Activated naive CD4-positive, alpha-beta T cell treated with anti-CD3 and anti-CD28 coated beads, Interleukin-2, amount 10 ng/mL, durations not matched to agents 7 days and 5 days (primary cell): ENCODE measurements around the gene C1orf105.

Experiments
- CTCF ChIA-PET: fragments of 350-600 bp; sonication (Branson Sonifier 250); formaldehyde crosslinking; loops from one replicate; lab custom pipeline; 2021; ENCODE audit warnings: antibody characterized with exemption; lab: Charles Lee
- DNase-seq: peaks from one replicate; pipeline ENCODE4 v3.0.0-alpha.2; 2020
- H3K27ac Mint-ChIP-seq: one replicate; pipeline ENCODE4 v1.8.0; 2021; ENCODE audit warnings: mild to moderate bottlenecking, moderate library complexity, mixed read lengths
- H3K27me3 Mint-ChIP-seq: one replicate; pipeline ENCODE4 v1.8.0; 2021; ENCODE audit warnings: mild to moderate bottlenecking, mixed read lengths
- H3K36me3 Mint-ChIP-seq: one replicate; pipeline ENCODE4 v1.8.0; 2021; ENCODE audit warnings: mixed read lengths
- H3K4me1 Mint-ChIP-seq: one replicate; pipeline ENCODE4 v1.8.0; 2021; ENCODE audit warnings: mixed read lengths
- H3K4me3 Mint-ChIP-seq: one replicate; pipeline ENCODE4 v1.8.0; 2021; ENCODE audit warnings: mild to moderate bottlenecking, moderate library complexity, mixed read lengths
- H3K9me3 Mint-ChIP-seq: one replicate; pipeline ENCODE4 v1.8.0; 2021; ENCODE audit warnings: mixed read lengths

C1orf105 gene

DNA sequence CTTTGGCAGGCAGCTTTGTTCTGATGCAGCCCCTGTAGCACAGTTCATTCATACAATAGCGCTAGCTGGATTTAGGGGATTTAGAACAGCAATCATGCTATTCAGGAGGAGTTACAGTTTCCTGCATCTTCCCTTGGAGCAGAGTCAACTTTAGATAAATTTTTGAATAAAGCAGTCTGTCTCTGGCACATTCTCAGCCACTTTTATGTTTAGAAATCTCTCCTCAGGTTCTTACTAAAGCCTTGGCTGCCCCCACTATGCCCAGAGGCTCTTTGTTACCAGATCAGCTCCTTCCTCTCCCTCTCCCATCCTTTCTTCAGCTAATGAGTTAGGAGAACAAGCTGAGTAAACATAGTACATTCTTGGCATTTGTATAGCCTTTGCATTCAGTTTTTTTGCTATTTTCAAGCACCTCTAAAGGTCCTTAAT is 40.4 kb downstream of the C1orf105 start:
- Mint-ChIP-seq H3K9me3 (no peaks in the 10 kb centered on the region), H3K27ac (no peak overlapping the region), H3K27me3 (peaks cover 5% of the 10 kb centered on the region), H3K4me1 (peaks cover 4% of the 10 kb centered on the region), H3K4me3 (no peak overlapping the region), H3K36me3 (no peaks in the 10 kb centered on the region)
- DNase-seq, result no peak
- CTCF ChIA-PET, result interaction anchor here (1.1 to 1.7 kb wide), 2 partner anchors 10 to 95 kb away, joined by 3 to 7 read pairs; no protein-coding TSS in a partner anchor

DNA sequence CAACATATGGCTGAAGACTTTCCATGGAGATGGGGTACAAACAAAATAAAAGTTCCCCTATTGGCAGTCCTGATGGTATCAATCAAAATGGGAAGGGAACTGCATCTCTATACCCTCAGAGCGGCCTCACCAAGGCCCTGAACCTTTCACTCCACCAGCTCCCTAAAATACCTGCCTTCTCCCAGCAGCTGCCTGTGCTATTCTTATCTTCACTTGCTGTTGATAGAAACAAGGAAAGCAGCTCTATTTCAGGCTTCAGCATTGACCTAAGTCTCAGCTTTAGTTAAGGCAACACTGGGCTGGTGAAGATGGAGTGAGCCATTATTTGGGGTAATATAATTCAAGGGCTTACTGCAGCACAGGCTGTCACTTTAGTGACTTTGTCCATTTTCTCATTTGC is 45.1 kb downstream of the C1orf105 start:
- Mint-ChIP-seq H3K27ac (no peak overlapping the region), H3K36me3 (no peaks in the 10 kb centered on the region)
- CTCF ChIA-PET, result no interaction called here

DNA sequence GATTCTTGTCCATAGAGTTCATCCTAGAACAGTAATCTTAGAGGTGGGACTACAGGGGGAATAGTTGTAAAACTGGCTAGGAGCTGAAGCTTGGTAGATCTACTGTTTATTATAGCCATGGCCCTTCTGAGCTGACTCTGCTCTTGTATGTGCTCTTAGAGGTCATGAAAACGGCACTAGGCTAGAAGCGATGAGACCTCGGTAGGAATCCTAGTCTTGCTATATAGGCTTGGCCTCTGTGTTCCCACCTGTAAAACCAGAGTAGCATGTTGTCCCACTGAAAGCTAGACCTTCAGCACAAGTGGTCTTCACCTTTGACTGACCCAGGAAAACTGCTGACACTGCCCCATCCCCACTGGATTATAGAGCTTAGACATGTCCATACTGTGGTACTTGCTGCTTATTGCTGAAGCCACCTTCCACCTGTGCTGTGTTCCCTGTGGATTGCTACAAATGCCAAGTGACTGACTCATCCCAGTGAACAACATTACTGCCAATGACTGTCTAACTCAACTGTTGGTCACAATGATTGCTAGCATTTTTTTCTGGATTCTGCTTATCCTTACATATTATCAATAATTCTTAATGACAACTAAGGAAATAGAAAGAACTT is 46.4 kb downstream of the C1orf105 start:
- CTCF ChIA-PET, result no interaction called here
- peaks cover 4% of the 10 kb centered on the region for H3K4me1 Mint-ChIP-seq
- DNase-seq, result no peak
- no peaks in the 10 kb centered on the region for H3K27me3 Mint-ChIP-seq
- no peaks in the 10 kb centered on the region for H3K36me3 Mint-ChIP-seq
- H3K4me3 Mint-ChIP-seq, result no peak overlapping the region
- no peaks in the 10 kb centered on the region for H3K9me3 Mint-ChIP-seq
- no peak overlapping the region for H3K27ac Mint-ChIP-seq

More for the DNA sequence above, 45.1 kb downstream of the C1orf105 start:
- DNase-seq, result no peak
- Mint-ChIP-seq H3K4me3 (no peak overlapping the region), H3K4me1 (peaks cover 4% of the 10 kb centered on the region), H3K27me3 (peaks cover 5% of the 10 kb centered on the region), H3K9me3 (no peaks in the 10 kb centered on the region)

DNA sequence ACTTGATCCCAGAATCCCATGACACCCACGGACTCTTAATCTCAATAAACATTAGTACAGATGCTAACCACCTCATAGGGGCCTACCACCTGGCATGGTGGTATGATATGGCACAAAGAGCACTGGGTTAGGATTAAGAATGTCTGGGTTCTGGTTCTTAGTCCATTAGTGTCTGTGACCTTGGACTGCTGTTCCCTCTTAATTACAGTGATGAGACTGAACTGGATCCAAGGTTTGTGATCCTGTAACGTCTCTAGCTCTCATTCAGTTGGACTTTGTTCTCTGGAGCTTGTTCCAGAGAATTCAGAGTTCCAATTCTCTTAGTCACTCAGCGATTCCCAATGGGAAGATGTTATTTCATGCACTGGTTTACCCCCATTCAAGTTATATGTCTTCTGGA is 47.0 kb downstream of the C1orf105 start:
- Mint-ChIP-seq H3K9me3 (no peaks in the 10 kb centered on the region), H3K4me1 (peaks cover 4% of the 10 kb centered on the region), H3K27me3 (no peaks in the 10 kb centered on the region), H3K36me3 (no peaks in the 10 kb centered on the region), H3K4me3 (no peak overlapping the region), H3K27ac (no peak overlapping the region)
- no peak for DNase-seq
- CTCF ChIA-PET, result no interaction called here

DNA sequence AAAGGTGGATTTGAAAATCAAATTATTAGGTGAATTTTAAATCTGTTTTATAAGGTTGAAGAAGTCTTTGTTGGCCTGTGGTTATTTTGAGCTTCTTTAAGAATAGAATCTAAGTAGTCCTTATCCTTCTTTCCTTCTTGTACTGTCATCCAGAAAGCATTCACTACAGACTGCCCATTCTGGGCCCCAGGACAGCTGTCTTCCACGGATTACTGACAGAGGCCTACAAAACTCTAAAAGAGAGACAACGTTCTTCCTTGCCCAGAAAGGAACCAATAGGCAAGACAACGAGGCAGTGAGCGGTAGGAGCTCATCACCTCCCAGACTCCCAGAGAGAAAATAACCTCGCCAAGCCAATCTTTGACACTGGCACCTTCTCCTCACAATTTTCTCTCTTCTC is 47.8 kb downstream of the C1orf105 start:
- Mint-ChIP-seq H3K4me1 (peaks cover 4% of the 10 kb centered on the region), H3K4me3 (no peak overlapping the region), H3K9me3 (no peaks in the 10 kb centered on the region), H3K27ac (no peak overlapping the region), H3K36me3 (no peaks in the 10 kb centered on the region), H3K27me3 (no peaks in the 10 kb centered on the region)
- CTCF ChIA-PET, result no interaction called here
- no peak for DNase-seq

DNA sequence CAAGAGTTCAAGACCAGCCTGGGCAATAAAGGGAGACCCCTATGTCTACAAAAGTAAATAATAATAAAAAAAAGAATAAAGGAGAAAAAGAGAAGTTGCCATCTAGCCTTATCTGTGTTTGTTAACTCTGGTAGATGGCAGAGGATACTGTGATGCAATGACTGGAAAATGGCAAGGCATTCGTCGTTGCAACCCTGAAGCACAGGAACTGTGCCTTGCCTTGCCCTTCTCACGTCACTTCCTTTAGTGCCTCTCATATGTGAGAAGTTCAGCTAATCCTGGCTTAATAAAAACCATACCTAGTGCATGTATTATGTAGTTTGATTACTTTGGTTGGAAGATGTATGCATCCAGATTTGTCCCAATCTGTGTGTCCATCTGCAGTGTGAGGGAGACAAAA is 49.2 kb downstream of the C1orf105 start:
- Mint-ChIP-seq H3K27me3 (peaks cover 4% of the 10 kb centered on the region), H3K4me1 (no peaks in the 10 kb centered on the region), H3K36me3 (no peaks in the 10 kb centered on the region), H3K27ac (no peak overlapping the region), H3K9me3 (no peaks in the 10 kb centered on the region), H3K4me3 (no peak overlapping the region)
- CTCF ChIA-PET, result no interaction called here
- DNase-seq, result no peak

DNA sequence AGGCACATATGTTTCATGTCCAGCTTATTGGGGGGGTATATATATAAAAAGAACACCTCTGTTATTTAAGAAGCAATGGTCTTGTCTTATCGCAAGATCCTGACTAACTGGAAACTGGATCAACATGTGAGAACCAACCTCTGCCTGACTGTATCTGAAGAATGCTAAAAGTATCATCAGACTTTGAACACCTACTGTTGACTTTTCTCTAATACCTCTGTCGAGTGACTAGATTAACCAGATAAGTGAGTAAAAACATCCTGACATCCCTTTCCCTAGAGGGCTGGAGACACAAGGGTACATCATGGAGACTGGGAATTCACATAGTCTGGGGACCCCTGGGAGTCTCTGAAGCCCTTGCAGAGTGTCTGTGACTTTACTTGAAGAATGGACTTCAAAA is 49.7 kb downstream of the C1orf105 start:
- Mint-ChIP-seq H3K4me1 (peaks cover 2% of the 10 kb centered on the region), H3K4me3 (no peak overlapping the region), H3K27me3 (peaks cover 4% of the 10 kb centered on the region), H3K27ac (no peak overlapping the region), H3K9me3 (no peaks in the 10 kb centered on the region), H3K36me3 (no peaks in the 10 kb centered on the region)
- CTCF ChIA-PET, result no interaction called here
- no peak for DNase-seq

DNA sequence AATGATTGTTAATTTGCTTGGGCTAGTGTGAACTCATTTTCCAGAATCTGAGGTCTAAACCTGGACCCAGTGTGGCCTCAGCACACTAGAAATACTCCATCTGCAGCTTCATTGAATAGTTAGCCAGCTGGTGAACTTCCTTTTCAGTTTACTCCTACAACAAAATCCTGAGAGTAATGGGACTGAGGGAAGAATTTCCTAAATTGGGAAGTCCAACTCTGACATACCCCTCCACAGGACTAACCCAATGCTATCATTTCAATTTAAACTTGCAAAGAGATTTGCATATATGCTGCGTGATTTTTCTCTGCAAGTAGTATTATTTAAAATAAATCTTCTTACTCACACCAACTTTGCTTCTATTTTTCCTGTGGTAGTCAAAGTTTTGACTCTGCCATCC is 51.2 kb downstream of the C1orf105 start:
- H3K9me3 Mint-ChIP-seq, result no peaks in the 10 kb centered on the region

DNA sequence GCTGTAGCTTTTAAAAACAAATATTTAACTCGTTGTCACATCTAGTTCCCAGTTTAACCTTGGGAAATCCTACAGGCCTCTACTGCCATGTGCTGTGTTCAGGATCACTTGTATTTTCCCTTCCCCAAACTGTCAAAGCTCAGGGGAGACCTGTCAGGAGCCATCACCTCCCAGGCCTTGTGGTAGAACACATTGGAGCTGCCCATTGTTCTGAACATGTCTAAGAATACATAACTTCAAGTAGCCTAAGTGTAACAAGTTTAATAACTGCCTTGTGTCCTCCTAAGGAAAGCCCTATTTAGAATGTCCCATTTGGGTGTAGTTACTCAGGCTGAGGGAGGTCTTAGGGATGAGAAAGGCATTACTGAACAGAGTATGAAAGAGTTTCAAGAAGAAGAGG is 52.0 kb downstream of the C1orf105 start:
- CTCF ChIA-PET, result no interaction called here
- peaks cover 4% of the 10 kb centered on the region for H3K27me3 Mint-ChIP-seq
- DNase-seq, result no peak
- H3K4me3 Mint-ChIP-seq, result no peak overlapping the region
- H3K36me3 Mint-ChIP-seq, result no peaks in the 10 kb centered on the region
- no peak overlapping the region for H3K27ac Mint-ChIP-seq
- H3K9me3 Mint-ChIP-seq, result no peaks in the 10 kb centered on the region
- H3K4me1 Mint-ChIP-seq, result peaks cover 3% of the 10 kb centered on the region

More for the DNA sequence above, 51.2 kb downstream of the C1orf105 start:
- Mint-ChIP-seq H3K27me3 (peaks cover 4% of the 10 kb centered on the region), H3K27ac (no peak overlapping the region), H3K36me3 (no peaks in the 10 kb centered on the region), H3K4me1 (peaks cover 3% of the 10 kb centered on the region), H3K4me3 (no peak overlapping the region)
- no peak for DNase-seq
- CTCF ChIA-PET, result no interaction called here

DNA sequence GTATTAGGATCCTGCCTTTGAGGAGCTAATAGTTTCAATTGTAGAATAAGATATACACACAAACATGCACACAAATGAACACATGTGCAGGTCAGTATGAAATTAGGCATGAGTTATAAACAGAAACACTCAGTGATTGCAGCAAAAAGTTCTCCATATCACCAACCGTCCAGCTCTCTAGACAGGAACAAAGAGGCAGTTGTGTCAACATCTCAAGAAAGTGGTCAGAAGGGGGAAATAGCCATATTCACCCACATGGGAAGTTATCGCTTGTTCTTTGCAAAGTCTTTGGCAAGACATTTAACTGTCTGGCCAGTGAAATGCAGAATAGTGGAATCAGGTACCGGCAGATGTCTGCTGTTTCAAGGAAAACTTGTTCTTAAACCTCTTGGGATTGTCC is 52.8 kb downstream of the C1orf105 start:
- DNase-seq, result no peak
- peaks cover 4% of the 10 kb centered on the region for H3K27me3 Mint-ChIP-seq
- H3K36me3 Mint-ChIP-seq, result no peaks in the 10 kb centered on the region
- H3K9me3 Mint-ChIP-seq, result no peaks in the 10 kb centered on the region
- H3K27ac Mint-ChIP-seq, result no peak overlapping the region
- CTCF ChIA-PET, result interaction anchor here (0.6 kb wide), 1 partner anchor 1850 kb away, joined by 3 read pairs; no protein-coding TSS in a partner anchor
- H3K4me1 Mint-ChIP-seq, result peaks cover 3% of the 10 kb centered on the region
- H3K4me3 Mint-ChIP-seq, result no peak overlapping the region

DNA sequence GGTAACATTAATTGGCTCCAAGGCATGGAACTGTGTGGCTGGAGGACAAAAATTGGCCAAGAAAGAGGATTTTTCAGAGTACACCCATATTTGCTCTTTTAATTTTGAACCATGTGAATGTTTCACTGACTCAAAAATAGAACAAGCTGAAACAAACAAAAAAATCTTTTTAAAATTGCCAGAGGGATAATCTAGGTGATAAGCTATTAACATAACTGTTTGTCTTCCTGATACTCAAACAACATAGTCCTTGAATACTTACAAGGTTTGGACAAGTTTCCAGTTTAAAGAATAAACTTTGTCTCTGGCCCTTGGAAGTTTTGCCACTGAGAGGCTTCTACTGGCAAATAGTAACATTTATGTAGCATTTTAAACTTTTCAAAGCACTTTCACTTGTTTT is 53.4 kb downstream of the C1orf105 start:
- Mint-ChIP-seq H3K4me3 (no peak overlapping the region), H3K36me3 (no peaks in the 10 kb centered on the region), H3K9me3 (no peaks in the 10 kb centered on the region), H3K4me1 (peaks cover 3% of the 10 kb centered on the region), H3K27ac (no peak overlapping the region), H3K27me3 (peaks cover 4% of the 10 kb centered on the region)
- CTCF ChIA-PET, result no interaction called here
- no peak for DNase-seq

DNA sequence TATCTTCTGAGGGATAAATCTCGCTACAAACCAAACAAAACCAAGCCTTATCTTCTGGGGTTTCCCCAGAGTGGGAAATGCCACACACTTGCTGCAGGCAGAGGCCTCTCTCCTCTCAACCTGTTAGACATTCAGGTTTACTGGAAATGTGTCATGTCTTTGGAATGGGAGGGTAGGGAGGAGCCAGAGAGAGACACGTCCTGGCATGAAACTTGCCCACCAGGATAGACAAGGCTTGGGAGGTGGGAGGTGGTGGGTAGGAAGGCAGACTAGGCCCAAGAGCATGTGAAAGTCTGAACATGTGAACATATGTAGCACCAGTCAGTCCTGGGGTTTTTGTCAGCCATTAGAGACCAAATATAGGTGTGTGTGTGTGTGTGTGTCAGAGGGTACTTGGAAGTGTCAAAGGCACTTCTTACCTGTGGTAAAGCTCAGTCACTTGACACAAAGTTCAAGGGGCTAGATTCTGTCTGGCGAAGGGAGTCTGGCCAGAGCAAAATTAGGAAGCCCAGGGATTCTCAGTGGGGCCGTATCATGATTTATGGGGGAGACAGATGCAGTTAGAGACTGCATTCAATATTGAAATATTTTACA is 55.8 kb downstream of the C1orf105 start:
- CTCF ChIA-PET, result interaction anchor here (1.1 kb wide), 1 partner anchor 12 kb away, joined by 3 read pairs; no protein-coding TSS in a partner anchor
- no peaks in the 10 kb centered on the region for H3K36me3 Mint-ChIP-seq
- H3K27ac Mint-ChIP-seq, result no peak overlapping the region
- H3K4me3 Mint-ChIP-seq, result no peak overlapping the region
- H3K27me3 Mint-ChIP-seq, result peaks cover 4% of the 10 kb centered on the region
- H3K9me3 Mint-ChIP-seq, result no peaks in the 10 kb centered on the region
- peaks cover 17% of the 10 kb centered on the region for H3K4me1 Mint-ChIP-seq
- DNase-seq, result no peak

DNA sequence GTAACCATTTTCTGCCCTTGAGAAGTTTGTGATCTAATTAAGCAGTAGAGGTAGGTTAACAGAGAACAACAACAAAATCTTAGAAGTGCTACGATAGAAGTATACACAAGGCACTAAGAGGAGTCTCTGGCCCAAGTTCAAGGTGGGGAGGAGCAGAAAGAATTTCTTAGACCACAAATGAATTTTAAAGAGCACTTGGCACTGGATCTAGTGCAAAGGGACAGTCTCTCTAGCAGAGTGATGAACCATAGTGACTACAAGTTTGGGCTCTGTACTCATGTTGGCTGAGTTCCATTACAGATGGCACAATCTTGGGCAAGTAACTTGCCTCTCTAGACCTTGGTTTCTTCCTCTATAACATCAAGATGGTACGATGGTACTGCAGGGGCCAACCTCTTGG is 56.7 kb downstream of the C1orf105 start:
- CTCF ChIA-PET, result interaction anchor here (1.1 kb wide), 1 partner anchor 11 kb away, joined by 3 read pairs; no protein-coding TSS in a partner anchor
- DNase-seq, result no peak
- peaks cover 4% of the 10 kb centered on the region for H3K27me3 Mint-ChIP-seq
- no peak overlapping the region for H3K4me3 Mint-ChIP-seq
- no peaks in the 10 kb centered on the region for H3K9me3 Mint-ChIP-seq
- peaks cover 20% of the 10 kb centered on the region for H3K4me1 Mint-ChIP-seq
- H3K36me3 Mint-ChIP-seq, result no peaks in the 10 kb centered on the region
- H3K27ac Mint-ChIP-seq, result no peak overlapping the region

DNA sequence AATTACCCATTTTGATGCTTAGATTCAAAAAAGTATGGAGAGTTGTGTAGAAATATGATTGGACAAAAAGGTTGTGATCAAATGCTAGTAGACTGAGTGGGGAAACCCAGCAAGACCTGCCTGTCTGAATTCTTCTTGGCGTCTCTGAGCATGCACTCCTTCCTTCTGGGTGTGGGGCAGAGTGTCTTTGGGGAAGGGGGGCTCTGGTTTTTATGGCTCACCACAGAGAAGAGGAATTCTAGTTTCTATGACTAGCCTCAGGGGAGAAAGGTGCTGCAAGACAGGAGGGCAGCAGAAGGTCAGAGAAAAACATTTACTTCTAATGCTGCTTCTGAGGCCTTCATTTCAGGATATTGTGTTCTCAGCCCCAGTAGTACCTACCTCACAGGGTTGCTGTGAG is 57.3 kb downstream of the C1orf105 start:
- Mint-ChIP-seq H3K36me3 (no peaks in the 10 kb centered on the region), H3K27me3 (peaks cover 4% of the 10 kb centered on the region), H3K27ac (no peak overlapping the region), H3K4me3 (no peak overlapping the region), H3K9me3 (no peaks in the 10 kb centered on the region), H3K4me1 (peaks cover 20% of the 10 kb centered on the region)
- no peak for DNase-seq
- CTCF ChIA-PET, result interaction anchor here (1.1 kb wide), 1 partner anchor 11 kb away, joined by 3 read pairs; no protein-coding TSS in a partner anchor

DNA sequence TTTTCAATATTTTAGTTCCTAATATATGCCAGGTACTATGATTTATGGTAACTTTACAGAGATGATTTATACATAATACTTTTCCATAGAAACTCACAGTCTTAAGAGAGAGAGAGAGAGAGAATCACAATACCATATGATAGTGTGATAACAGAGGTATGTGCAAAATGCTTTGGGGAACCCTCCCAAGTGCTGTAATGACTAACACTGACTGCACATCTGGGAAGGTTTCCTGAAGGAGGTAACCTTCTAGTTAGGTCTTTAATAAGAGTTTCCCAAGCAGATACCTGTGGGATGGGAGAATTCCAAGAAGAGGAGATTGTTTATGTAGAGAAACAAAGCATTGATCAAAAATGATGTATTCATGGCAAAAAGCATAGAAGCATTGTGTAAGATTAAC is 58.0 kb downstream of the C1orf105 start:
- H3K27me3 Mint-ChIP-seq, result peaks cover 2% of the 10 kb centered on the region
- peaks cover 20% of the 10 kb centered on the region for H3K4me1 Mint-ChIP-seq
- H3K4me3 Mint-ChIP-seq, result no peak overlapping the region
- H3K9me3 Mint-ChIP-seq, result no peaks in the 10 kb centered on the region
- no peak overlapping the region for H3K27ac Mint-ChIP-seq
- H3K36me3 Mint-ChIP-seq, result no peaks in the 10 kb centered on the region
- no peak for DNase-seq
- CTCF ChIA-PET, result no interaction called here
